ENCODE results near the gene TMEM183A. TPM values are rescaled to one million over a fixed set of nuclear protein-coding genes. Genes with fewer than 3 reads are reported as not detected.

TMEM183A gene
- total and polyA plus RNA-seq, 9 donors: 42.0 to 72.4 (median 46.6) TPM

DNA sequence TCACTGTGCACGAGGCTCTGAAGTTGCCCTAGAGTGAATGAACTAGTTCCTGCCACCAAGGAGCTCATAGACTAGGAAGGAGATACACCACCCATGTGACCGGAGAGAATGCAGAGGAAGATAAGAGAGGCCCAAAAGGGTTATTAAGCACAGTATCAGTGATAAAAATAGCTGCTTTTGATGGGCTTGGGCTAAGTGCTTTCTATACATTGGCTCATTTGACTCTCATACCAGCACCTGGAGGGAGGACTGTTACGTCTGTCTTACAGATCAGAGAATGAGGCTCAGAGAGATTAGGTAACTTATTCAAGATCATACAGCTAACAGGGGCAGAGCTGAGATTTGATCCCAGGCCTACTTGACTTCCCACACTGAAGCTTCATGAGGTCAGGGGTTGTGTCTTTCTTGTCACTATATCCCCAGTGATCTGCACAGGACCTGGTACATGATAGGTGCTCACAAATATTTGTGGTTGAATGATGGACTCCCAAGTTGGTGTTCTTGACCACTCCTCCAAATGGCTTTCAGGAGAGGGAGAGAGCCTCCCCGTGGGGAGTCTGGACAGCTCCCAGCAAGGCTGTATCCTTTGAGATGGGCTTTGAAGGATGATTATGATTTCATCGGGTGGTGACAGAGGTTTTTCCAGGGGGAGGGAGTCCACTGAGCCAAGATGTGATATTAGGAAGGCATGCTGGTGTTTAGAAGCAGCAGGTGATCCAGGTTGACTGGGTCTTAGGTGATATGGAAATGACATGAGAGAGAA lies 33.5 kb downstream of the TMEM183A start:
- intact Hi-C loops (cut with DNase I): loop anchor here in 1 of 4 donors (5.0 kb wide), 1 partner anchor 177 kb away; no protein-coding TSS in a partner anchor
- Histone ChIP-seq H3K4me1 (ENCODE audit: insufficient read depth) (no peaks in the 10 kb centered on the region), H3K36me3 (no peaks in the 10 kb centered on the region), H3K4me3 (no peak overlapping the region), H3K27me3 (no peaks in the 10 kb centered on the region), H3K27ac (no peak overlapping the region), H3K9me3 (no peaks in the 10 kb centered on the region)
- TF ChIP-seq, protein P1, sequence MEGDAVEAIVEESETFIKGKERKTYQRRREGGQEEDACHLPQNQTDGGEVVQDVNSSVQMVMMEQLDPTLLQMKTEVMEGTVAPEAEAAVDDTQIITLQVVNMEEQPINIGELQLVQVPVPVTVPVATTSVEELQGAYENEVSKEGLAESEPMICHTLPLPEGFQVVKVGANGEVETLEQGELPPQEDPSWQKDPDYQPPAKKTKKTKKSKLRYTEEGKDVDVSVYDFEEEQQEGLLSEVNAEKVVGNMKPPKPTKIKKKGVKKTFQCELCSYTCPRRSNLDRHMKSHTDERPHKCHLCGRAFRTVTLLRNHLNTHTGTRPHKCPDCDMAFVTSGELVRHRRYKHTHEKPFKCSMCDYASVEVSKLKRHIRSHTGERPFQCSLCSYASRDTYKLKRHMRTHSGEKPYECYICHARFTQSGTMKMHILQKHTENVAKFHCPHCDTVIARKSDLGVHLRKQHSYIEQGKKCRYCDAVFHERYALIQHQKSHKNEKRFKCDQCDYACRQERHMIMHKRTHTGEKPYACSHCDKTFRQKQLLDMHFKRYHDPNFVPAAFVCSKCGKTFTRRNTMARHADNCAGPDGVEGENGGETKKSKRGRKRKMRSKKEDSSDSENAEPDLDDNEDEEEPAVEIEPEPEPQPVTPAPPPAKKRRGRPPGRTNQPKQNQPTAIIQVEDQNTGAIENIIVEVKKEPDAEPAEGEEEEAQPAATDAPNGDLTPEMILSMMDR (IDR thresholded peaks at IDR 0.05): no peak
- TF ChIP-seq POLR2A (IDR thresholded peaks at IDR 0.05) (no peak), EP300 (IDR thresholded peaks at IDR 0.05) (no peak)
- WGBS, 3 donors: 55 to 60% (median 58%) methylated on average over 5 of the region's 5 CpGs
- no peak for DNase-seq

DNA sequence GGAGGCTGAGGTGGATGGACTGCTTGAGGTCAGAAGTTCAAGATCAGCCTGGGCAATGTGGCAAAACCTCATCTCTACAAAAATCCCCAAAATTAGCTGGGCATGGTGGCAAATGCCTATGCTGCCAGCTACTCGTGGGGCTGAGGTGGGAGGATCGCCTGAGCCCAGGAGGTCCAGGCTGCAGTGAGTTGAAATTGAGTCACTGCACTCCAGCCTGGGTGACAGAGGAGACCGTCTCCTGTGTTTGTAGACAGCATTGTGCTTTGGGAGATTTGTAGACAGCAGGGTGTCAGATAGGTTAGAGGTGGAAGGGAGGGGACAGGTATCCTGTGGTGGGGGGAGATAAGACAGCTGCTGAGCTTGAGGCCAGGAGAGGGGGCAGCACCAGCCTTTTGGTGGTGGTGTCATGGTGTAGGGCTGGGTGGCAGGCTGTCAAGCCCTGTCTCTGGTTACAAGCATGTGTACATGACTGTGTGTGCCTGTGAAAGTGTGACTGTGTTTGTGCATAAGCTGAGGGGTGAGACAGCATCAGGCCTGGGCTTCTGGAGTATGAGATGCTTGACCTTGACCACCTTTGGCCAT lies 34.3 kb downstream of the TMEM183A start:
- 79 to 90% (median 82%) methylated on average over 3 of the region's 3 CpGs for WGBS, 3 donors
- DNase-seq: no peak
- Histone ChIP-seq H3K36me3 (no peaks in the 10 kb centered on the region), H3K27ac (no peak overlapping the region), H3K27me3 (no peaks in the 10 kb centered on the region), H3K4me3 (no peak overlapping the region), H3K4me1 (ENCODE audit: insufficient read depth) (no peaks in the 10 kb centered on the region), H3K9me3 (no peaks in the 10 kb centered on the region)
- TF ChIP-seq POLR2A (IDR thresholded peaks at IDR 0.05): no peak
- no peak for TF ChIP-seq EP300 (IDR thresholded peaks at IDR 0.05)
- TF ChIP-seq, protein P1 (IDR thresholded peaks at IDR 0.05): no peak
- intact Hi-C loops (cut with DNase I): loop anchor here in 1 of 4 donors (5.0 kb wide), 1 partner anchor 176 kb away; no protein-coding TSS in a partner anchor

DNA sequence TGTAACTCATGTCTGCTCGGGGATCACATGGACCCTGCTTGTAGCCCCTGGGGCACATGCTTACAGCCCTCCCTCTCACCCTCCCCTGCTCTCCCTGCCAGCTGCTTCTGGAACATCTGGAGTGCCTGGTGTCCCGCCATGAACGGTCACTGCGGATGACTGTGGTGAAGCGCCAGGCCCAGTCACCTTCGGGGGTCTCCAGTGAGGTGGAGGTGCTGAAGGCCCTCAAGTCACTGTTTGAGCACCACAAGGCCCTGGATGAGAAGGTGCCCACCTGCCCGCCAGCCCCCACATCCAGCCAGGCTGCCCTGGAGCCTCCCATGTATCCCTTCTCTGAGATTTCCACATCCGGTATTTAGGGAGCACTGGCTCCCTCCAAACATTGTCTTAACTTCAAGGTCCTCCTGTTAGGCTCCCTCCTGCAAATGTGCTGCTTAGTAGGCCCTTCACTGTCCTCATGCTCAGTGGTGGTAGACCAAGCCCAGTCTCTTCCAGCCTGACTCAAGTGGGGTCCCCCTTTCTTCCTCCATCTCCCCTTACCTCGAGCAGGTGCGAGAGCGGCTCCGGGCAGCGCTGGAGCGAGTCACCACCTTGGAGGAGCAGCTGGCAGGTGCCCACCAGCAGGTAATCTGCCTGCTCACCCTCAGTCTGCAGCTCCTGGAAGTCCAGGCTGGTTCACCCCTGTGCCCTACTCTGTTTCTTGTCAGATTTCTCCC lies 36.8 kb downstream of the TMEM183A start:
- DNase-seq: no peak
- Histone ChIP-seq H3K4me3 (no peak overlapping the region), H3K36me3 (no peaks in the 10 kb centered on the region), H3K9me3 (no peaks in the 10 kb centered on the region), H3K27ac (no peak overlapping the region), H3K4me1 (ENCODE audit: insufficient read depth) (peaks cover 2% of the 10 kb centered on the region), H3K27me3 (no peaks in the 10 kb centered on the region)
- TF ChIP-seq POLR2A (IDR thresholded peaks at IDR 0.05): no peak
- no peak for TF ChIP-seq EP300 (IDR thresholded peaks at IDR 0.05)
- 93 to 96% (median 95%) methylated on average over 14 of the region's 14 CpGs for WGBS, 3 donors
- intact Hi-C loops (cut with DNase I): loop anchor here in 1 of 4 donors (5.0 kb wide), 1 partner anchor 173 kb away; no protein-coding TSS in a partner anchor

DNA sequence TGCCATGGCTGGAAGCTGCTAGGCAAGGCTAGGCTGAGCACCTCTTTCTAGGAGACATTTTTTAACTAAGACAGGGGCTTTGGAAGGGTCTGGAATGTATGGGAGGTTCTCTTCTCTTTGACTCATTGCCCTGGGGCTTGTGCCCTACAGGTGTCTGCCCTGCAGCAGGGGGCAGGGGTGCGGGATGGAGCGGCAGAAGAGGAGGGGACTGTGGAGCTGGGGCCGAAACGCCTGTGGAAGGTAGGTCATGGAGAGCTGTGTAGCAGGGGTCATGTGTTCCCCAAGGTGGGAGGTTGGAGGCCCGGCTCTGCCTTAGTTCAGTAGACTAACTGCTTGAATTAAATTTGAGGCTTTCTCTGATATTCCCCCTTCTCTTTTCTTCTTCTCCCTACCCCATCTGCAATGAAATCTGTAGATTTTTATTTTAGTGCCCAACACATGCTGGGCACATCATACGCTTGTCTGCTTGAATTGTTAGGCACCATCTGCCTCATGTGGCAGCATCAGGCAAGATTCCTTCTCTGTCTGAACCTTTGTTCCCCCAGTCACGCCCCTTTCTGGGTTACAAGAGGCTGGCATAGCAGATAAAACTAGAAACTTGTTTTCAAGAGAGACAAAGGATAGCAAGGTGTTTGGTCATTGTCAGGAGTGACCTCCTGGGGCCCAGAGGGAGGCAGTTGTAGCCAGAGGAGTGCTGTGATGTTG lies 37.5 kb downstream of the TMEM183A start:
- no peaks in the 10 kb centered on the region for H3K36me3 ChIP-seq
- TF ChIP-seq, protein P1 (IDR thresholded peaks at IDR 0.05): no peak
- TF ChIP-seq EP300 (IDR thresholded peaks at IDR 0.05) (no peak), POLR2A (IDR thresholded peaks at IDR 0.05) (no peak)
- WGBS, 3 donors: 88 to 96% (median 95%) methylated on average over 7 of the region's 7 CpGs
- DNase-seq: no peak
- H3K27me3 ChIP-seq: no peaks in the 10 kb centered on the region
- no peak overlapping the region for H3K27ac ChIP-seq
- intact Hi-C loops (cut with DNase I): loop anchor here in 1 of 4 donors (5.0 kb wide), 1 partner anchor 173 kb away; no protein-coding TSS in a partner anchor
- H3K4me3 ChIP-seq: no peak overlapping the region
- no peaks in the 10 kb centered on the region for H3K9me3 ChIP-seq
- H3K4me1 ChIP-seq (ENCODE audit: insufficient read depth): peaks cover 2% of the 10 kb centered on the region

Data from ovary (tissue), 9 donors.